Progenitor cell of endocrine pancreas (in vitro differentiated cells): ENCODE data around the gene HTR3D. TPM values are rescaled to one million over a fixed set of nuclear protein-coding genes. Genes with fewer than 3 reads are reported as not detected.

Experiments used
- DNase-seq: peaks from one replicate; pipeline ENCODE4 v3.0.0; 2021; ENCODE audit warnings: low spot score; ENCODE audit not compliant: unreplicated experiment
- H3K27ac Mint-ChIP-seq: 2 replicates; pipeline ENCODE4 v1.8.0; 2021; ENCODE audit warnings: mild to moderate bottlenecking, moderate library complexity, mixed read lengths
- H3K27me3 Mint-ChIP-seq: 2 replicates; pipeline ENCODE4 v1.8.0; 2021; ENCODE audit warnings: mixed read lengths
- H3K36me3 Mint-ChIP-seq: 2 replicates; pipeline ENCODE4 v1.8.0; 2022; ENCODE audit warnings: mixed read lengths; ENCODE audit not compliant: insufficient read depth
- H3K4me1 Mint-ChIP-seq: 2 replicates; pipeline ENCODE4 v1.8.0; 2021; ENCODE audit warnings: low read depth, mixed read lengths
- H3K4me3 Mint-ChIP-seq: 2 replicates; pipeline ENCODE4 v1.8.0; 2021; ENCODE audit warnings: low read depth, mild to moderate bottlenecking, moderate library complexity, mixed read lengths
- H3K9me3 Mint-ChIP-seq: 2 replicates; pipeline ENCODE4 v1.8.0; 2021; ENCODE audit warnings: low read depth, mixed read lengths
- long read RNA-seq: library from polyadenylated mRNA; unstranded; transcript quantifications from one replicate; pipeline ENCODE4 v2.0.0, GENCODE V29; 2020
- total RNA-seq: library from RNA; stranded (reverse); gene quantifications from 2 replicates; pipeline ENCODE4 v1.2.1, GENCODE V29; 2021
- TF ChIP-seq, protein P1 (sequence below): fragments of 200-600 bp; sonication (generic); IDR thresholded peaks from one replicate; pipeline ENCODE4 v1.5.0; 2021; ENCODE audit warnings: antibody characterized with exemption, mild to moderate bottlenecking; ENCODE audit not compliant: unreplicated experiment

Gene HTR3D, protein sequence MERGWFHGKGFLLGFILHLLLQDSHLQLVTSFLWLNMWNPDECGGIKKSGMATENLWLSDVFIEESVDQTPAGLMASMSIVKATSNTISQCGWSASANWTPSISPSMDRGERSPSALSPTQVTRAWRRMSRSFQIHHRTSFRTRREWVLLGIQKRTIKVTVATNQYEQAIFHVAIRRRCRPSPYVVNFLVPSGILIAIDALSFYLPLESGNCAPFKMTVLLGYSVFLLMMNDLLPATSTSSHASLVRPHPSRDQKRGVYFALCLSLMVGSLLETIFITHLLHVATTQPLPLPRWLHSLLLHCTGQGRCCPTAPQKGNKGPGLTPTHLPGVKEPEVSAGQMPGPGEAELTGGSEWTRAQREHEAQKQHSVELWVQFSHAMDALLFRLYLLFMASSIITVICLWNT
- total RNA-seq = not detected in 2 replicates
- long read RNA-seq = 0 reads

DNA sequence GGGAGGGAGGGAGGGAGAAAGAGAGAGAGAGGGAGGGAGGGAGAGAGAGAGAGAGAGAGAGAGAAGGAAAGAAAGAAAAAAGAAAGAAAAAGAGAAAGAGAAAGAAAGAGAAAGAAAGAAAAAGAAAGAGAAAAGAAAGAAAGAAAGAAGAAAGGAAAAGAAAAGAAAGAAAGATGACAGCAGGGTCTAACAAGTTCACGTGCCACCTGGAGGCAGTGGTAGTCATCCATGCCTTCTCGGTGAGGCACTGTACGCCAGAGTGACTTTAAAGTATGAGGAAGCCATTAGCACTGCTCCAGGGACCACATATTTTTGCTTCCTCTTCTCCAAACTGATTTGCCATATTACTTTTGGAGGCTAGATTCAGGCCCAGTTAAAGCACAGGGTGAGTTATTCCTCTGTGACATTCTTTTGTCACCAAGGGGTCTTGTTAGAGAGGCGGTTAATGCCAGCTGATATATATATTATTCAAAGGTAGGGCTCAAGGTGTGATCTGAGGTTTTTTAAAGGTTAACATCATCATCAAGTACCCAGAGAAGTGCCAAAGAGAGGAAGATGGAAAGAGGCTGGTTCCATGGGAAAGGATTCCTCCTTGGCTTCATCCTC lies at the start of gene HTR3D:
HTR3D (plus strand) TSS at position 556 of the 606 bp plus-strand sequence; CDS start at position 556, 0 bp downstream.
- no peak within 1 kb of the TSS for H3K4me3 Mint-ChIP-seq
- no peak for DNase-seq
- peaks cover 12% of the 10 kb centered on the region for H3K27me3 Mint-ChIP-seq
- no peak within 1 kb of the TSS for H3K27ac Mint-ChIP-seq
- TF ChIP-seq, protein P1, sequence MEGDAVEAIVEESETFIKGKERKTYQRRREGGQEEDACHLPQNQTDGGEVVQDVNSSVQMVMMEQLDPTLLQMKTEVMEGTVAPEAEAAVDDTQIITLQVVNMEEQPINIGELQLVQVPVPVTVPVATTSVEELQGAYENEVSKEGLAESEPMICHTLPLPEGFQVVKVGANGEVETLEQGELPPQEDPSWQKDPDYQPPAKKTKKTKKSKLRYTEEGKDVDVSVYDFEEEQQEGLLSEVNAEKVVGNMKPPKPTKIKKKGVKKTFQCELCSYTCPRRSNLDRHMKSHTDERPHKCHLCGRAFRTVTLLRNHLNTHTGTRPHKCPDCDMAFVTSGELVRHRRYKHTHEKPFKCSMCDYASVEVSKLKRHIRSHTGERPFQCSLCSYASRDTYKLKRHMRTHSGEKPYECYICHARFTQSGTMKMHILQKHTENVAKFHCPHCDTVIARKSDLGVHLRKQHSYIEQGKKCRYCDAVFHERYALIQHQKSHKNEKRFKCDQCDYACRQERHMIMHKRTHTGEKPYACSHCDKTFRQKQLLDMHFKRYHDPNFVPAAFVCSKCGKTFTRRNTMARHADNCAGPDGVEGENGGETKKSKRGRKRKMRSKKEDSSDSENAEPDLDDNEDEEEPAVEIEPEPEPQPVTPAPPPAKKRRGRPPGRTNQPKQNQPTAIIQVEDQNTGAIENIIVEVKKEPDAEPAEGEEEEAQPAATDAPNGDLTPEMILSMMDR = no peak
- no peaks in the 10 kb centered on the region for H3K9me3 Mint-ChIP-seq
- no peaks in the 10 kb centered on the region for H3K36me3 Mint-ChIP-seq
- H3K4me1 Mint-ChIP-seq = no peaks in the 10 kb centered on the region

DNA sequence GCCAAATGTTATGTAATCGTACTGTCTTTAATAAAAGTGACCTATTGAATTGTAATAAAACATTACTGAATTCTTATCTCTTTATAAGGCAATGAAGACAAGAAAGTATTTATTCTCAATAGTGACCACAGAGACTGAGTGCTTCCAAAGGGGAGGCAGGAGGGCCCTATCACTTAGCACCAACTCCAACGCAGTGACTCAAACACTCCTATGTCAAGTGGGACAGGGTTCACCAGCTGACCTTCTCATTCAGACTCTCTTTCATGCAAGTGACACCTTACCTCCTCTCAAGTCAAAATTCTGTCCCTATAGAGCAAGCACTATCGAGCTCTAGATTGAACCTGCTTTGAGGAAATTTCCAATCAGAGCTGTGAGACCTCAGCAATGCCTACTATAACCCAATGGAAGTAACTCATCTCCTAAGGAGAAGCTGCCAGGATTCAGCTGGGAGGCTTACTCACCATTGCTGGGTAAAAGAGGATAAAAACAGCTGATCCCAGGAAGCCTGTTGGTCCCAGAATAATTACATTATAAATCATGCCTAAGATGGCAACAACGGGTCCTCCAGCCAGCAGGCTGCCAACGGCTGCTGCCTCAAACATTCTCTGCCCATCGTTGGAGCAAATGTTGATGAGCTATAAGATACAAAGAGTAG lies 49.4 kb upstream of the HTR3D start:
- Mint-ChIP-seq H3K9me3 (no peaks in the 10 kb centered on the region), H3K36me3 (peaks cover 25% of the 10 kb centered on the region), H3K4me1 (peaks cover 8% of the 10 kb centered on the region), H3K27ac (no peak overlapping the region), H3K27me3 (no peaks in the 10 kb centered on the region), H3K4me3 (no peak overlapping the region)
- TF ChIP-seq, protein P1 = no peak
- DNase-seq = no peak

DNA sequence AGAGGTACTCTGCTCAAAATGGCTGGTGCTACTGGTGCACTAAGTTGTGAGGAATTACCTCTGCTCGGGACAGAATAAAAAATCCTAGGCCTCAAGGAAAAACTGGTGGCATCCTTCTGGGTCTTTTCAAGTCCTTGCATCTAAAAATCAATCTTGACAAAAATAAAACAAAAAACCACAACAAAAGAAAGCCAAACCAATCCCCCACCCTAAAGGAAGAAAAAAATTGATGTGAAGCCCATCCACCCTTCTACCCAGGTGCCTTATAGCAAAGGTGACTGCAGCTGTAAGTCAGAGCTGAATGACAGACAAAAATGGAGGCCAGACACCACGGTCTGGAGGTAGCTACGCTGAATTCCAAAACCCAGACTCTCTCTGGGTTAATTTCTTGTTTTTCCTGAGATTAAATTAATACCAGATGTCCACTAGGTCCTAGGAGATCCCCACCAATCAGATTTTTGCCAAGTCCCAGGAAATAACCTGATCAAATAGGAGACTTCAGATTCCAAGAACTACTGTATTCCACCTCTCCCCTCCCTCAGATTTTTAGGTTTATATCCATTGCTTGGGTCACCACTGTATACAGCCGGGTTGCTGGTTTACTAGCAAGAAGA lies 47.3 kb upstream of the HTR3D start:
- no peak overlapping the region for H3K4me3 Mint-ChIP-seq
- no peak overlapping the region for H3K27ac Mint-ChIP-seq

DNA sequence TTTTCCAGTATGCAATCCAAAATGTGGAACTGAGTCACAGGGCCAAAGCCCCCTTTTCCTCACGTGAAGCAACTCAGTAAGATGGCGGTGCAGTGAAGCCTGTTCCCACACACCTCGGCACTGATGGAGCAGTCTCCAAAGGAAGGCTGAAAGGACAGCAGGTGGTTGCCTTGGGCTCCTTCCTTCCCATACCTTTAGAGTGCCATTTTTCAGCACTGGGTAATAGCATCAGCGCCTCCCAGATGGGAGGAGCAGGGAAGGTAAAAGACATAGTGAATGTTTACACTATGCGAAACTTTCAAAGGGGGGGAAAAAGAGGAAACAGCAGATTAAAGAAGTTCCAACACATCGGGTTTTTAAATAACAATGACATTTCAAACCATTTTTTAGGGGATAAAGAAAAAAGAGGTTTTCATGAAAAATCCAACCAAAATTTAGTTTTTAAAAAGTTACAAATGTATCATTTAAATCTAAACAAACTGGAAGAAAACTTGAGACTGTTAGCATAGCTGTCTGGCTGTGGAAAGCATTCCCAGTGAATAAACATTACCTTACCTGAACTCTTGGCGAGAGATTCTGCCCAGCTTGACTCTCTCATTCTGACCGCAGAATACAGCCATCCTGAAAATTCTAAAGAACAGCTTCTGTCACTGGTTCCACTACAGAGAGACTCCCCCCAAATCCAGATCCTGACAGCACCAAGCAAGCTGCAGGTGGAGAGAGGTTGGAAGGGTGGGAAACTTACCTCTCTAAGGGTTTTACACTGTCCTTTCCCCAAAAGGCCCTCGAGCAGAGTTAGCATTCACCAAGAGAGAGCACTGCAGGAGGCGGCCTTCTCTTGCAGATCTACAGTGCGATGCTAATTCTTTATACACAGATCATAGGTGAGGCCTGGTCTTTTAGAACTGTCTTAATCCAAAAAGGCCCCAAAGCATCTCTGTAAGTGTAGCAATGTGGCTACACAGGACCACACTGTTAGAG lies 46.5 kb upstream of the HTR3D start:
- H3K27ac Mint-ChIP-seq = peak overlapping the region; percentile 84

More for the DNA sequence above, 47.3 kb upstream of the HTR3D start:
- Mint-ChIP-seq H3K9me3 (no peaks in the 10 kb centered on the region), H3K4me1 (peaks cover 17% of the 10 kb centered on the region), H3K27me3 (no peaks in the 10 kb centered on the region), H3K36me3 (peaks cover 34% of the 10 kb centered on the region)
- DNase-seq = no peak
- TF ChIP-seq, protein P1 = no peak

More for the DNA sequence above, 46.5 kb upstream of the HTR3D start:
- Mint-ChIP-seq H3K27me3 (no peaks in the 10 kb centered on the region), H3K4me3 (no peak overlapping the region), H3K4me1 (peaks cover 18% of the 10 kb centered on the region), H3K36me3 (peaks cover 34% of the 10 kb centered on the region), H3K9me3 (no peaks in the 10 kb centered on the region)
- TF ChIP-seq, protein P1 = no peak
- no peak for DNase-seq
